Measurements from ENCODE around the gene SLC10A1.

DNA sequence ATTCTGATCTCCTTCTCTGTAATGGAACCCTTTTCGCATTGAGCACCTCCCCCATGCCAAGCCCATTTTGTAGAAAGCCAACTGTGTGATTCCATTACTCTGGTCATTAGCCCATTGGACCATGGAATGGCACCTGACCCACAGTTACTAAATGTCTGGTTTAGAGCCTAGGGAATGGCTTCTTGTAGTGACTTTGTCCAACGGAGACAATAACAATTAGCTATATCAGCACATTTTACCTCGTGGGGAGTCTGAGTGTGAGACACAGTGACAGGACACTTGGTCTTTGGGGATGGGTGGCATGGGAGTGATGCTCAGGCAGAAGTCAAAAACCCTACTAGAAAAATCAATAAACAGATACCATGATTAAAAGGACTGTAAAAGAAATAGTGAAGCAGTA is 10.4 kb downstream of the SLC10A1 start:
- TF ChIP-seq, protein P1, sequence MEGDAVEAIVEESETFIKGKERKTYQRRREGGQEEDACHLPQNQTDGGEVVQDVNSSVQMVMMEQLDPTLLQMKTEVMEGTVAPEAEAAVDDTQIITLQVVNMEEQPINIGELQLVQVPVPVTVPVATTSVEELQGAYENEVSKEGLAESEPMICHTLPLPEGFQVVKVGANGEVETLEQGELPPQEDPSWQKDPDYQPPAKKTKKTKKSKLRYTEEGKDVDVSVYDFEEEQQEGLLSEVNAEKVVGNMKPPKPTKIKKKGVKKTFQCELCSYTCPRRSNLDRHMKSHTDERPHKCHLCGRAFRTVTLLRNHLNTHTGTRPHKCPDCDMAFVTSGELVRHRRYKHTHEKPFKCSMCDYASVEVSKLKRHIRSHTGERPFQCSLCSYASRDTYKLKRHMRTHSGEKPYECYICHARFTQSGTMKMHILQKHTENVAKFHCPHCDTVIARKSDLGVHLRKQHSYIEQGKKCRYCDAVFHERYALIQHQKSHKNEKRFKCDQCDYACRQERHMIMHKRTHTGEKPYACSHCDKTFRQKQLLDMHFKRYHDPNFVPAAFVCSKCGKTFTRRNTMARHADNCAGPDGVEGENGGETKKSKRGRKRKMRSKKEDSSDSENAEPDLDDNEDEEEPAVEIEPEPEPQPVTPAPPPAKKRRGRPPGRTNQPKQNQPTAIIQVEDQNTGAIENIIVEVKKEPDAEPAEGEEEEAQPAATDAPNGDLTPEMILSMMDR (IDR thresholded peaks at IDR 0.05) = no peak
- no peak for TF ChIP-seq POLR2A (IDR thresholded peaks at IDR 0.05)
